22Rv1 (cell line): ENCODE data around the gene GDPGP1.

Experiments
- CTCF ChIP-seq: fragments of 450-650 bp; IDR thresholded peaks from 2 replicates; pipeline ENCODE4 v1.5.1; 2017; ENCODE audit warnings: mild to moderate bottlenecking
- ZFX ChIP-seq: fragments of 450-650 bp; IDR thresholded peaks from 2 replicates; pipeline ENCODE4 v1.6.1; 2017; ENCODE audit warnings: antibody characterized with exemption, borderline replicate concordance

GRCh38 chr15:90201130-90201943 is 32.7 kb upstream of the GDPGP1 start, which contains the start of gene SEMA4B:
- TF ChIP-seq CTCF (no peak), ZFX (no peak)
